Activated T-helper 17 cell treated with anti-CD3 and anti-CD28 coated beads, Interleukin-2, amount 50 U/mL, for 72 hours (primary cell): ENCODE results near the gene ANKRD55. TPM values are rescaled to one million over a fixed set of nuclear protein-coding genes. Genes with fewer than 3 reads are reported as not detected.
"Not testable (repeated sequence)": the region's sequence is repeated elsewhere in the genome, so short reads cannot be mapped to it uniquely, and the experiment has no call there.

Source experiments
- ATAC-seq: fragments of 150-1000 bp; cut with Tn5 transposase; replicated peaks from 2 replicates; pipeline ENCODE4 v1.10.0; 2021; ENCODE audit warnings: mild to moderate bottlenecking, moderate library complexity
- H3K27ac Mint-ChIP-seq: one replicate; pipeline ENCODE4 v1.8.0; 2022; ENCODE audit warnings: mixed read lengths
- H3K27me3 Mint-ChIP-seq: one replicate; pipeline ENCODE4 v1.8.0; 2022; ENCODE audit warnings: mixed read lengths
- H3K36me3 Mint-ChIP-seq: one replicate; pipeline ENCODE4 v1.8.0; 2022; ENCODE audit warnings: low read depth, mild to moderate bottlenecking, mixed read lengths
- H3K4me1 Mint-ChIP-seq: one replicate; pipeline ENCODE4 v1.8.0; 2022; ENCODE audit warnings: mixed read lengths
- H3K4me3 Mint-ChIP-seq: one replicate; pipeline ENCODE4 v1.8.0; 2022; ENCODE audit warnings: mild to moderate bottlenecking, mixed read lengths
- H3K9me3 Mint-ChIP-seq: one replicate; pipeline ENCODE4 v1.8.0; 2022; ENCODE audit warnings: mixed read lengths
- total RNA-seq, 2 donors: library from RNA; stranded (reverse); gene quantifications; one replicate each; pipeline ENCODE4 v1.2.3, GENCODE V29; 2022

Gene ANKRD55
- total RNA-seq, 2 donors from 2014 or later, result 0.21 to 0.22 TPM

GRCh38 chr5:56115589-56115988 lies 117.5 kb downstream of the ANKRD55 start:
- Mint-ChIP-seq H3K27ac (no peak overlapping the region), H3K9me3 (no peaks in the 10 kb centered on the region), H3K36me3 (no peaks in the 10 kb centered on the region), H3K4me3 (no peak overlapping the region), H3K4me1 (no peaks in the 10 kb centered on the region), H3K27me3 (no peaks in the 10 kb centered on the region)
- ATAC-seq, result no peak

- Mint-ChIP-seq H3K4me3 (no peak overlapping the region), H3K27ac (no peak overlapping the region), H3K9me3 (no peaks in the 10 kb centered on the region), H3K27me3 (no peaks in the 10 kb centered on the region), H3K36me3 (no peaks in the 10 kb centered on the region), H3K4me1 (no peaks in the 10 kb centered on the region)
- ATAC-seq, result no peak
Observed at GRCh38 chr5:56112526-56113121, 120.5 kb downstream of the ANKRD55 start.

GRCh38 chr5:56111404-56111781 lies 121.7 kb downstream of the ANKRD55 start:
- H3K36me3 Mint-ChIP-seq, result no peaks in the 10 kb centered on the region
- no peaks in the 10 kb centered on the region for H3K9me3 Mint-ChIP-seq
- H3K4me1 Mint-ChIP-seq, result no peaks in the 10 kb centered on the region
- no peak overlapping the region for H3K27ac Mint-ChIP-seq
- H3K27me3 Mint-ChIP-seq, result no peaks in the 10 kb centered on the region
- ATAC-seq, result no peak
- no peak overlapping the region for H3K4me3 Mint-ChIP-seq

- Mint-ChIP-seq H3K36me3 (no peaks in the 10 kb centered on the region), H3K4me3 (no peak overlapping the region), H3K27ac (no peak overlapping the region), H3K4me1 (no peaks in the 10 kb centered on the region), H3K9me3 (no peaks in the 10 kb centered on the region), H3K27me3 (no peaks in the 10 kb centered on the region)
- ATAC-seq, result no peak
Observed at GRCh38 chr5:56110646-56111403, 122.3 kb downstream of the ANKRD55 start.

GRCh38 chr5:56108246-56108645 lies 124.9 kb downstream of the ANKRD55 start:
- Mint-ChIP-seq H3K4me1 (no peaks in the 10 kb centered on the region), H3K9me3 (no peaks in the 10 kb centered on the region), H3K27ac (no peak overlapping the region), H3K4me3 (no peak overlapping the region), H3K36me3 (no peaks in the 10 kb centered on the region), H3K27me3 (no peaks in the 10 kb centered on the region)
- ATAC-seq, result no peak

GRCh38 chr5:56106837-56107236 lies 126.3 kb downstream of the ANKRD55 start:
- Mint-ChIP-seq H3K36me3 (no peaks in the 10 kb centered on the region), H3K27ac (no peak overlapping the region), H3K4me1 (peaks cover 4% of the 10 kb centered on the region), H3K9me3 (no peaks in the 10 kb centered on the region), H3K27me3 (no peaks in the 10 kb centered on the region), H3K4me3 (no peak overlapping the region)
- no peak for ATAC-seq

- H3K4me1 Mint-ChIP-seq, result peaks cover 10% of the 10 kb centered on the region
- no peak for ATAC-seq
Observed at GRCh38 chr5:56105511-56106291, 127.4 kb downstream of the ANKRD55 start.

GRCh38 chr5:56102889-56103288 lies 130.2 kb downstream of the ANKRD55 start:
- ATAC-seq, result no peak
- Mint-ChIP-seq H3K9me3 (no peaks in the 10 kb centered on the region), H3K27me3 (no peaks in the 10 kb centered on the region), H3K4me3 (peak overlapping the region; percentile 66), H3K27ac (no peak overlapping the region), H3K36me3 (no peaks in the 10 kb centered on the region), H3K4me1 (peaks cover 21% of the 10 kb centered on the region)

More at GRCh38 chr5:56105511-56106291, 127.4 kb downstream of the ANKRD55 start:
- no peaks in the 10 kb centered on the region for H3K27me3 Mint-ChIP-seq
- H3K9me3 Mint-ChIP-seq, result no peaks in the 10 kb centered on the region
- H3K27ac Mint-ChIP-seq, result no peak overlapping the region
- no peaks in the 10 kb centered on the region for H3K36me3 Mint-ChIP-seq
- no peak overlapping the region for H3K4me3 Mint-ChIP-seq

- Mint-ChIP-seq H3K27ac (peak overlapping the region; percentile 21), H3K4me1 (peaks cover 21% of the 10 kb centered on the region), H3K4me3 (peak overlapping the region; percentile 66)
- H3K36me3 Mint-ChIP-seq, H3K27me3 Mint-ChIP-seq, ATAC-seq, H3K9me3 Mint-ChIP-seq: not testable (repeated sequence)
Observed at GRCh38 chr5:56102207-56102606, 130.9 kb downstream of the ANKRD55 start.

- Mint-ChIP-seq H3K4me3 (peak overlapping the region; percentile 38), H3K4me1 (peaks cover 21% of the 10 kb centered on the region), H3K27me3 (no peaks in the 10 kb centered on the region), H3K36me3 (no peaks in the 10 kb centered on the region), H3K27ac (peak overlapping the region; percentile 6), H3K9me3 (no peaks in the 10 kb centered on the region)
- ATAC-seq, result no peak
Observed at GRCh38 chr5:56101180-56101579, 131.9 kb downstream of the ANKRD55 start.

GRCh38 chr5:56100439-56101176 lies 132.5 kb downstream of the ANKRD55 start:
- ATAC-seq, result peak; percentile 11

GRCh38 chr5:56099346-56099745 lies 133.8 kb downstream of the ANKRD55 start:
- no peaks in the 10 kb centered on the region for H3K36me3 Mint-ChIP-seq
- ATAC-seq, result no peak
- H3K4me3 Mint-ChIP-seq, result no peak overlapping the region
- H3K4me1 Mint-ChIP-seq, result peaks cover 34% of the 10 kb centered on the region
- no peaks in the 10 kb centered on the region for H3K9me3 Mint-ChIP-seq
- no peak overlapping the region for H3K27ac Mint-ChIP-seq
- H3K27me3 Mint-ChIP-seq, result no peaks in the 10 kb centered on the region

More at GRCh38 chr5:56100439-56101176, 132.5 kb downstream of the ANKRD55 start:
- no peaks in the 10 kb centered on the region for H3K27me3 Mint-ChIP-seq
- H3K36me3 Mint-ChIP-seq, result no peaks in the 10 kb centered on the region
- peak overlapping the region; percentile 6 for H3K27ac Mint-ChIP-seq
- H3K9me3 Mint-ChIP-seq, result no peaks in the 10 kb centered on the region
- peaks cover 23% of the 10 kb centered on the region for H3K4me1 Mint-ChIP-seq
- H3K4me3 Mint-ChIP-seq, result peak overlapping the region; percentile 38

GRCh38 chr5:56097055-56097454 lies 136.1 kb downstream of the ANKRD55 start:
- Mint-ChIP-seq H3K9me3 (no peaks in the 10 kb centered on the region), H3K36me3 (no peaks in the 10 kb centered on the region), H3K4me1 (peaks cover 32% of the 10 kb centered on the region), H3K4me3 (no peak overlapping the region), H3K27me3 (no peaks in the 10 kb centered on the region), H3K27ac (no peak overlapping the region)
- no peak for ATAC-seq

- H3K9me3 Mint-ChIP-seq, result no peaks in the 10 kb centered on the region
- H3K4me1 Mint-ChIP-seq, result peaks cover 35% of the 10 kb centered on the region
- H3K27me3 Mint-ChIP-seq, result no peaks in the 10 kb centered on the region
- no peaks in the 10 kb centered on the region for H3K36me3 Mint-ChIP-seq
- ATAC-seq, result no peak
- H3K4me3 Mint-ChIP-seq, result peak overlapping the region; percentile 29
- H3K27ac Mint-ChIP-seq, result no peak overlapping the region
Observed at GRCh38 chr5:56095579-56096102, 137.5 kb downstream of the ANKRD55 start.
